ENCODE measurements around the gene SPTBN1. TPM values are rescaled to one million over a fixed set of nuclear protein-coding genes. Genes with fewer than 3 reads are reported as not detected.

Gene SPTBN1
- total RNA-seq, 2 experiments from 2014 or later: 132 to 183 TPM

DNA sequence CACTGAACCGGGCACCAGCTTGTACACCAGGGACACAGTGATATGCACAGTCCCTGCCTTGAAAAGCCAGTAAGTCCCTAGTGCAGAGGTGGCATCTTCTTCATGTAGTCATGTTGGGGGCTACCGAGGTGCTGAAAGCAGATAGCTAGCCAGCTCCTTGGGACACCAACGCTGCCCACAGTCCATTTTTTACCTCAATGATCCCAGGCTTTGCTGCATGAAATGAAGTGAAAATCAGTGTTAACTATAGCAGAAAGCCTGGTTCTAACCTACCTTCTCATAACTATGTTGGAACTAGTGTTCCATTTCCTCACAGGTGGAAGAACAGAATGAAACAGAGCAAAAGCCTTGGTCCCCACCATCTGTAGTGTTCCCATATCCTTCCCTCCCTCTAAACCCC, 200.7 kb downstream of the SPTBN1 start:
- Histone ChIP-seq H2AFZ (ENCODE audit: low read length) (no peak overlapping the region), H3K4me1 (ENCODE audit: insufficient read depth, low read length, poor library complexity, severe bottlenecking) (no peaks in the 10 kb centered on the region), H3K4me2 (ENCODE audit: low read length) (no peak overlapping the region), H3K9me3 (ENCODE audit: low read length) (no peaks in the 10 kb centered on the region), H3K79me2 (ENCODE audit: insufficient read depth, low read depth, low read length) (no peaks in the 10 kb centered on the region), H3K27ac (ENCODE audit: low read depth, low read length, poor library complexity, severe bottlenecking) (no peak overlapping the region), H3K36me3 (ENCODE audit: insufficient read depth, low read length) (peaks cover 98% of the 10 kb centered on the region), H4K20me1 (ENCODE audit: insufficient read depth, low read length) (no peaks in the 10 kb centered on the region), H3K9me2 (ENCODE audit: insufficient read depth, low read length) (no peaks in the 10 kb centered on the region), H3K4me3 (ENCODE audit: low read depth, low read length, poor library complexity, severe bottlenecking) (no peak overlapping the region)
- no peak for DNase-seq (ENCODE audit: low spot score)
- ChIA-PET POLR2A (no interaction called here), CTCF (ENCODE audit: unreplicated experiment) (no interaction called here)
- intact Hi-C loops (cut with micrococcal nuclease; ENCODE audit: unreplicated experiment): loop anchor here (1.0 to 2.0 kb wide), 2 partner anchors 48 to 135 kb away; no protein-coding TSS in a partner anchor
- no TSS peak for BruUV-seq (replicated peaks)
- no peak for TF ChIP-seq EZH2phosphoT487 (IDR thresholded peaks at IDR 0.05; ENCODE audit: borderline replicate concordance, low read depth, low read length)
- TF ChIP-seq, protein P1, sequence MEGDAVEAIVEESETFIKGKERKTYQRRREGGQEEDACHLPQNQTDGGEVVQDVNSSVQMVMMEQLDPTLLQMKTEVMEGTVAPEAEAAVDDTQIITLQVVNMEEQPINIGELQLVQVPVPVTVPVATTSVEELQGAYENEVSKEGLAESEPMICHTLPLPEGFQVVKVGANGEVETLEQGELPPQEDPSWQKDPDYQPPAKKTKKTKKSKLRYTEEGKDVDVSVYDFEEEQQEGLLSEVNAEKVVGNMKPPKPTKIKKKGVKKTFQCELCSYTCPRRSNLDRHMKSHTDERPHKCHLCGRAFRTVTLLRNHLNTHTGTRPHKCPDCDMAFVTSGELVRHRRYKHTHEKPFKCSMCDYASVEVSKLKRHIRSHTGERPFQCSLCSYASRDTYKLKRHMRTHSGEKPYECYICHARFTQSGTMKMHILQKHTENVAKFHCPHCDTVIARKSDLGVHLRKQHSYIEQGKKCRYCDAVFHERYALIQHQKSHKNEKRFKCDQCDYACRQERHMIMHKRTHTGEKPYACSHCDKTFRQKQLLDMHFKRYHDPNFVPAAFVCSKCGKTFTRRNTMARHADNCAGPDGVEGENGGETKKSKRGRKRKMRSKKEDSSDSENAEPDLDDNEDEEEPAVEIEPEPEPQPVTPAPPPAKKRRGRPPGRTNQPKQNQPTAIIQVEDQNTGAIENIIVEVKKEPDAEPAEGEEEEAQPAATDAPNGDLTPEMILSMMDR (conservative IDR thresholded peaks at IDR 0.05; ENCODE audit: low read length): no peak

DNA sequence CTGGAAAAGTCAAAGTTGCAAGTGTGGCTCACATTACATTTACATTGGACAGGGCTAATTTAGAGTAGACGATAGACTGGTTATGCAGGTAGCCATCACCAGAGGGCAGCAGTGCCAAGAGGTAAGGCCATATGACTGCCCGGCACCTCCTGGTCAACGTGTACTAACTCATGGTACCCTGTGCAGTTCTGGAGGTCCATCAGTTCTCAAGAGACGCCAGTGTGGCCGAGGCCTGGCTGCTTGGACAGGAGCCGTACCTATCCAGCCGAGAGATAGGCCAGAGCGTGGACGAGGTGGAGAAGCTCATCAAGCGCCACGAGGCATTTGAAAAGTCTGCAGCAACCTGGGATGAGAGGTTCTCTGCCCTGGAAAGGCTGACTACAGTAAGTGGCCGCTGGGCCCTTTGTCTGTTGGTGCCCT, 201.5 kb downstream of the SPTBN1 start:
- peak; percentile 65 for DNase-seq (ENCODE audit: low spot score)
- no peak overlapping the region for H3K4me3 ChIP-seq (ENCODE audit: low read depth, low read length, poor library complexity, severe bottlenecking)
- no peaks in the 10 kb centered on the region for H3K79me2 ChIP-seq (ENCODE audit: insufficient read depth, low read depth, low read length)
- intact Hi-C loops (cut with micrococcal nuclease; ENCODE audit: unreplicated experiment): loop anchor here (1.0 to 2.0 kb wide), 2 partner anchors 47 to 135 kb away; no protein-coding TSS in a partner anchor
- H3K27ac ChIP-seq (ENCODE audit: low read depth, low read length, poor library complexity, severe bottlenecking): no peak overlapping the region
- BruUV-seq (replicated peaks): no TSS peak
- CTCF ChIA-PET (ENCODE audit: unreplicated experiment): interaction anchor here (0.6 kb wide), 1 partner anchor 520 kb away, joined by 3 read pairs; no protein-coding TSS in a partner anchor
- H3K9me2 ChIP-seq (ENCODE audit: insufficient read depth, low read length): no peaks in the 10 kb centered on the region
- TF ChIP-seq EZH2phosphoT487 (IDR thresholded peaks at IDR 0.05; ENCODE audit: borderline replicate concordance, low read depth, low read length): no peak
- TF ChIP-seq, protein P1 (conservative IDR thresholded peaks at IDR 0.05; ENCODE audit: low read length): peak; percentile 83
- H3K4me2 ChIP-seq (ENCODE audit: low read length): no peak overlapping the region
- peaks cover 98% of the 10 kb centered on the region for H3K36me3 ChIP-seq (ENCODE audit: insufficient read depth, low read length)
- H4K20me1 ChIP-seq (ENCODE audit: insufficient read depth, low read length): no peaks in the 10 kb centered on the region
- POLR2A ChIA-PET: interaction anchor here (1.1 to 1.7 kb wide), 2 partner anchors 9 to 24 kb away, joined by 3 to 4 read pairs; no protein-coding TSS in a partner anchor
- no peak overlapping the region for H2AFZ ChIP-seq (ENCODE audit: low read length)
- H3K4me1 ChIP-seq (ENCODE audit: insufficient read depth, low read length, poor library complexity, severe bottlenecking): no peaks in the 10 kb centered on the region
- H3K9me3 ChIP-seq (ENCODE audit: low read length): no peaks in the 10 kb centered on the region

DNA sequence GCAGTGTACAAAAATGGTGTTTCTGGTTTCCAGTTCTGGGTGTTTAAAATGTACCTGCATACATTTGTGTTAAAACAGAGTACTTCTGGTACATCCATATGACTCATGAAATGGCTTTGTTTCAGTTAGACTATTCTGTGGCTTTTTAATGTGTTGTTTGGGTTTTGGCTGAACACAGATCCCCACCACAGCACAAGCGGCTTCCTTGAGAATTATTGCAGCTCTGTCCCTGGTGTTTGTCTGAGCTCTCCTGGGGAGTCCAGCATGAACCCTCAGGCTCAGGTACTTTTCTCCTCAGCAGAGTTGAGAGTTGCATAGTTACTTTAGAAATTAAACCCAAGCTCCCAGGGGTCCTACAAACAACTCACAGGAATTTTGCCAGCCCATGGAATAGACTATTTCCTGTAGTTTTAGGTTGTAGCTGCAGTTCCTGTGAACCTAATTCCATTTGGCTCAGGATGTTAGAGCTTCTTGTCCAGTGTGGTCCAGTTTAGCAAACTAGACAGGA, 202.5 kb downstream of the SPTBN1 start:
- Histone ChIP-seq H3K4me2 (ENCODE audit: low read length) (no peak overlapping the region), H3K36me3 (ENCODE audit: insufficient read depth, low read length) (peaks cover 97% of the 10 kb centered on the region), H4K20me1 (ENCODE audit: insufficient read depth, low read length) (no peaks in the 10 kb centered on the region), H3K79me2 (ENCODE audit: insufficient read depth, low read depth, low read length) (no peaks in the 10 kb centered on the region), H3K9me3 (ENCODE audit: low read length) (no peaks in the 10 kb centered on the region), H3K9me2 (ENCODE audit: insufficient read depth, low read length) (no peaks in the 10 kb centered on the region), H3K27ac (ENCODE audit: low read depth, low read length, poor library complexity, severe bottlenecking) (no peak overlapping the region), H3K4me1 (ENCODE audit: insufficient read depth, low read length, poor library complexity, severe bottlenecking) (no peaks in the 10 kb centered on the region), H2AFZ (ENCODE audit: low read length) (no peak overlapping the region), H3K4me3 (ENCODE audit: low read depth, low read length, poor library complexity, severe bottlenecking) (no peak overlapping the region)
- no peak for DNase-seq (ENCODE audit: low spot score)
- intact Hi-C loops (cut with micrococcal nuclease; ENCODE audit: unreplicated experiment): no loop called here
- TF ChIP-seq, protein P1 (conservative IDR thresholded peaks at IDR 0.05; ENCODE audit: low read length): no peak
- no peak for TF ChIP-seq EZH2phosphoT487 (IDR thresholded peaks at IDR 0.05; ENCODE audit: borderline replicate concordance, low read depth, low read length)
- no TSS peak for BruUV-seq (replicated peaks)
- POLR2A ChIA-PET: interaction anchor here (0.5 to 1.7 kb wide), 5 partner anchors 8 to 47 kb away, joined by 3 to 4 read pairs (median 3); no protein-coding TSS in a partner anchor
- CTCF ChIA-PET (ENCODE audit: unreplicated experiment): interaction anchor here (1.1 kb wide), 1 partner anchor 100 kb away, joined by 3 read pairs; no protein-coding TSS in a partner anchor

Measured in OCI-LY7 (cell line).